Skin of body (tissue), 2 donors: ENCODE results near the gene TRAPPC2B. TPM values are rescaled to one million over a fixed set of nuclear protein-coding genes. Genes with fewer than 3 reads are reported as not detected.

Source experiments
- DNase-seq: peaks from one replicate; lab custom pipeline; 2025; lab: John Stamatoyannopoulos, UW
- total RNA-seq: library from RNA; depleted of rRNA; stranded (reverse); fragments of >200 nt; gene quantifications from one replicate; pipeline ENCODE4 v1.2.3, GENCODE V29; 2014

TRAPPC2B gene
- 13.3 TPM for total RNA-seq

GRCh38 chr19:57362997-57363687 lies at the start of gene TRAPPC2B, which contains the start of gene ZNF547:
Gene TRAPPC2B (plus strand): TSS chr19:57363551. CDS start chr19:57364834, 1,283 bp downstream.
Gene ZNF547 (plus strand): TSS chr19:57363551. CDS start chr19:57368556, 5,005 bp downstream.
- DNase-seq = peak; percentile 100

DNA sequence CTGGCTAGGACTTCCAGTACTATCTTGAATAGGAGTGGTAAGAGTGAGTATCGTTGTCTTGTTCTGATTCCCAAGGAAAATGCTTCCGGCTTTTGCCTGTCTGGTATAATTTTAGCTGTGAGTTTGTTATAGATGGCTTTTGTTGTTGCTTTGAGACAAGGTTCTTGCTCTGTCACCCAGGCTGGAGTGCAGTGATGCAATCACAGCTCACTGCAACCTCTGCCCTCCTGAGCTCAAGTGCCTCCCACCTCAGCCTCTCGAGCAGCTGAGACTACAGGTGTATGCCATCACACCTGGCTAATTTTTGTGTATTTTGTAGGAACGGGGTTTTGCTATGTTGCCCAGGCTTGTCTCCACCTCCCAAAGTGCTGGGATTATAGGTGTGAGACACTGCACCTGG lies 49.2 kb upstream of the TRAPPC2B start:
- DNase-seq = no peak

DNA sequence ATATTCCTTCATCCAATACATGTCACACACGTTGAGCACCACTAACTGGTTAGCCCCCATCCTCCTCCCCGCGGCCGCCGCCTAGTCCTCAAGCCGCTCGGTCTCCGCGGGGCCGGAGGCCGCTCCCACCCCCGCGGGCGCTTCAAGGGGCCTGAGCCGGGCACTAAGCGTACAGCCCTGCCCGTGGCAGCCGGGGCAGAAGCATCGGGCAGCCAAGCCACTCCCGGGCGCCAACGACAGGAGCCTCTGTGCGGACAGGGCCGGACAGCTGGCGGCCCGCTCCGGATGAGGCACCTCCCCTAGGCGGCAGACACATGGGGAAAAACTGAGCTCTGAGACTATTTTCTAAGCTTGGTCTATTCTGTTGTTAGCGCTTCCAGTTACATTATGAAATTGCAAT lies 45.8 kb upstream of the TRAPPC2B start:
- no peak for DNase-seq

DNA sequence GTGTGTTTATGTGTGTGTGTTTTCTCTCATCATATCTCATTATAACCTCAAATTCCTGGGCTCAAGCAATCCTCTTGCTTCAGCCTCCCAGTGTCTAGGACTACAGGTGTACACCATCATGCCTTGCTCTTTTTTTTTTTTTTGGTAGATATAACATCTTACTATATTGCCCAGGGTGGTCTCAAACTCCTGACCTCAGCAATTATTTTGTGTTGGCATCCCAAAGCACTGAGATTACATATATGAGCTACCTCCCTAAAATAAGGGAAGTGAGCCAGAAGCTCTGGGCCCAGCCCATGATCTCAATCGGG lies 43.5 kb upstream of the TRAPPC2B start:
- no peak for DNase-seq

- DNase-seq = peak; percentile 94
Observed at GRCh38 chr19:57320180-57321084, 42.9 kb upstream of the TRAPPC2B start, which contains the start of gene ZNF543. Gene ZNF543 (plus strand): TSS chr19:57320472. CDS start chr19:57320854, 382 bp downstream.

- DNase-seq = no peak
Observed at GRCh38 chr19:57321116-57321515, 42.2 kb upstream of the TRAPPC2B start.

GRCh38 chr19:57321751-57322150 lies 41.6 kb upstream of the TRAPPC2B start:
- no peak for DNase-seq

DNA sequence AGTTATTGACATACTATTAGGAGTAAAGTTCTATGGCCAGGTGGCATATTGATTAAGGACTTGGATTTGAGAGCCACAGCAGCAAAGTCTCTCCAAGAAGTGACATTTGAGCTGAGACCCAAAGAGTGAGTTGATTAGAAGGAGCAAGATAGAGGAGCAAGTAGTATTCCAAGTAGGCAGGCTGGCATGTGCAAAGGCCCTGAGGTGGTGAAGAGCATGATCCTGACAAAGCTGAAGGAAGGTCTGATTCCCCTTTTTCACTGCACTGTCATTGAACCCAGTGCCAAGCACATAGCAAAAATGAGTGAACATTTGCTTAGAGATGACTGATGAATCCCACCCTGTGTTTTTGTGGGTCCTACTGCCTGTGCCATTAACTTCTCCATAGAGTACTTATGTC lies 38.4 kb upstream of the TRAPPC2B start:
- no peak for DNase-seq

- DNase-seq = no peak
Observed at GRCh38 chr19:57327993-57328392, 35.4 kb upstream of the TRAPPC2B start.

- peak; percentile 15 for DNase-seq
Observed at GRCh38 chr19:57334191-57334590, 29.2 kb upstream of the TRAPPC2B start.

DNA sequence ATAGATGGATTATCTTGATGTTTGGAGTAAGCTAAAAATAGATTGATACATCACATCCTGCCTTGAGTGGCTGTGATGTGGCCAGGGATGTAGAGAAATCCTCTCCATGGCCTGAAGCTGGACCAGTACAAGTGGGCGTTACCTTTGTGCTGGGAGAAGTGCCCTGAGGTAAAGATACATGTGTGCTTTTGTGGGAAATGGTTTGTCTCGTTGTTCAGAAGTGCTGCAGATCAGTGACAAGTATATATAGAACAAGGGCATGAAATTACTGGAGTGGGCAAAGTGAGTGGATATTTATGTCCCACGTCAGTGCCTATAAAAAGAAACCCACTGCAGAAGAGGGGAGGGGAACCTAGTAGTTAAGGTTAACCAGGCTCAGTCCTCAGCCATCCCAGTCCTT lies 24.5 kb upstream of the TRAPPC2B start:
- no peak for DNase-seq

DNA sequence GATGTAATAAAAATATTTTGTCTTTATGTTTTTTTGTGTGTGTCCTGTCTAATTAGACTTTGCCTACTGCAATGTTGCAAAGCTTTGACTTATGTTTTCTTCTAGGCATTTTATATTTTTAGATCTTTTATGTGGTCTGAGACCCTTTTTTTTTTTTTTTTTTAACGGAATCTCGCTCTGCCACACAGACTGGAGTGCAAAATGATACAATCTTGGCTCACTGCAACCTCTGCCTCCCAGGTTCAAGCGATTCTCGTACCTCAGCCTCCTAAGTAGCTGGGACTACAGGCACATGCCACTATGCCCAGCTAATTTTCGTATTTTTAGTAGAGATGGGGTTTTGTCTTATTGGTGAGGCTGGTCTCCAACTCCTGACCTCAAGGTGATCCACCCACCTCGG lies 20.8 kb upstream of the TRAPPC2B start:
- no peak for DNase-seq

DNA sequence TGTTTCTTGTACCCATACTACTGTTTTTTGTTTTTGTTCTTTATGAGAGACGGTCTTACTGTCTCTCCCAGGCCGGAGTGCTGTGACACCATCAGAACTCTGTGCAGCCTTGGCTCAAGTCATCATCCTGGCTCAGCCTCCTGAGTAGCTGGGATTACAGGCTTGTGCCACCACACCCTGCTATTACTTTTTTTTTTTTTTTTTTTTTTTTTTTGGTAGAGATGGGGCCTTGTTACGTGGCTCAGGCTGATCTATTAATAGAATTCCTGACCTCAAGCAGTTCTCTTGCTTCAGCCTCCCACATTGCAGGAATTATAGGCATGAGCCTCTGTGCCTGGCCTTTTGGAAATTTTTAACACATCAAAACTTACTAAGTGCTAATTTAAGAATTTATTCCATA lies 15.2 kb upstream of the TRAPPC2B start:
- no peak for DNase-seq

DNA sequence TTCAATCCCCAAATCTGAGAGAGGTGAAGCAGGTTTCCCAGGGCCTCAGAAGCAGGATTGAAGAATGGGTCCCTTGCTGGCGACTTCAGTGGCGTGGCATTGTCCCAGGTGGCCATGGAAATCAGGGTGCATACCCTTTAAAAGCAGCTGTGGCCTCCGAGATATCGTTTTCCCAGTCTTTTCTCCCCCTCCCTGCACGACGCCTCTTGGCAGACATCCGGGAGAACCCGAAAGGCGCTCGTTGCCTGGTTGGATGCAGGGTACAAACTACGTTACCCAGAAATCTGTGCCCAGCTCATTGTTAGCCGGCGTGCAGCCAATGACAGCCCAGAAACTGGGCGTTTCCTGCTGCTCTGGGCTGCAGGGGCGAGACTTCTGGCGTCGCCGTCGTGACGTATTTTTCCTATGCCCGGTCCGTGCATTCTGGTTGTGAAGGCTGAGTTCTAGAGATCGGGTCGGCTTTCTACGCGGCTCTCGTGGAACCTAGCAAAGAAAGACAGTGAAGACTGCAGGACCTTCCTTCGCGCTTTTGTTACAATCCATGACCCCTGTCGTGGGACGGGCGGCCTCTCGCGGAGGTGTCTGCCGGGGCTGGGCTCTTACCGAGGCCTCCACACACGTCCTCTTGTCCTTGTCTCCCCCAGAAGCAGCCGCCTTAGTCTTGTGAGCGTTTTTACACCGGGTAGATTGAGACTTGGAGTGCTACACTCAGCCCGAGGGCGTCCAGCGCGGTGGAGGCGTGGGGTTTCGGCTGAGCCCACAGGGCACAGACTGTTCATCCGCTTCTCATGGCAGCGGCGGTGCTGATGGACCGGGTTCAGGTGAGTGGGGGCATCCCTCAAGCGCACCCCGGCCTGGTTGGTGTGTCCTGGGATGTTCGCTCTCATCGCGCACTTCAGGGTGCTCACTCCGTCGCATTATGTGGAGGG lies 12.2 kb upstream of the TRAPPC2B start, which contains the start of gene ZNF304:
ZNF304 (plus strand) TSS at position 395 of the 929 bp plus-strand sequence; CDS start at position 789, 394 bp downstream.
- DNase-seq = peak; percentile 97

- no peak for DNase-seq
Observed at GRCh38 chr19:57351867-57352266, 11.5 kb upstream of the TRAPPC2B start.

DNA sequence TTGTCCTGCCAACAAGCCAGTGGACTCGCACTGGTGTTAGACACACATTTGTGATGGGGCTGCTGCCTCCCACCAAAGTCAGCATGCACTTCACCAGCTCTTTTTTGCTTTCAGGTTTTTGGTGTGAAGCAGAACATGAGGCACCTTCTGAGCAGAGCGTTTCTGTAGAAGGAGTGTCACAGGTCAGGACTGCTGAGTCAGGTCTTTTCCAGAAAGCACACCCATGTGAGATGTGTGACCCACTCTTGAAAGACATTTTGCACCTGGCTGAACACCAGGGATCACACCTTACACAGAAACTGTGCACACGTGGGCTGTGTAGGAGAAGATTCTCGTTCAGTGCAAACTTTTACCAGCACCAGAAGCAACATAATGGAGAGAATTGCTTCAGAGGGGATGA lies 7.4 kb upstream of the TRAPPC2B start:
- no peak for DNase-seq

DNA sequence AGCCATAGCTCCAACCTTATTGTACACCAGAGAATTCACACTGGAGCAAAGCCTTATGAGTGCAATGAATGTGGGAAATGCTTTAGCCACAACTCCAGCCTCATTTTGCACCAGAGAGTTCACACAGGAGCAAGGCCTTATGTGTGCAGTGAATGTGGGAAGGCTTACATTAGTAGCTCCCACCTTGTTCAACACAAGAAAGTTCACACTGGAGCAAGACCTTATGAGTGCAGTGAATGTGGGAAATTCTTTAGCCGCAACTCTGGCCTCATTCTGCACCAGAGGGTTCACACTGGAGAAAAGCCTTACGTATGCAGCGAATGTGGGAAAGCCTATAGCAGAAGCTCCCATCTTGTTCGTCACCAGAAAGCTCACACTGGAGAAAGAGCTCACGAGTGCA lies 5.9 kb upstream of the TRAPPC2B start:
- DNase-seq = no peak

DNA sequence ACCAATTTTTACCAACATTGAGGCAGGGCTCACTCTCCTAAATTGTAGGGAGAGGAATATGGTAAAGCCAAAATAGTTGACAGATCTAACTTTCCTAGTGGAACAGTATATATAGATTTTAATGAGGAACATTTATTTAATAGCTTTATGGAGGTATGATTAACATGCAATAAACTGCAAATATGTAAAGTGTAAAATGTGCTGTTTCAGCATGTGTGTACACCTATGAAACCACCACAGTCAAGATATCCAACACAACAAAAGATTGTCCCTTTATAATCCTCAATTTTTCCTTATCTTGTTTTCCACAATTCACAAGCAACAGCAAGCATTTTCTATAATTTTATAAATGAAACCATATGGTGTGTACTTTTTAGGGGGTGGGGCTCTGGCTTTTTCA lies 4.1 kb upstream of the TRAPPC2B start:
- no peak for DNase-seq

GRCh38 chr19:57362419-57362818 lies 932 bp upstream of the TRAPPC2B start:
- peak; percentile 14 for DNase-seq

DNA sequence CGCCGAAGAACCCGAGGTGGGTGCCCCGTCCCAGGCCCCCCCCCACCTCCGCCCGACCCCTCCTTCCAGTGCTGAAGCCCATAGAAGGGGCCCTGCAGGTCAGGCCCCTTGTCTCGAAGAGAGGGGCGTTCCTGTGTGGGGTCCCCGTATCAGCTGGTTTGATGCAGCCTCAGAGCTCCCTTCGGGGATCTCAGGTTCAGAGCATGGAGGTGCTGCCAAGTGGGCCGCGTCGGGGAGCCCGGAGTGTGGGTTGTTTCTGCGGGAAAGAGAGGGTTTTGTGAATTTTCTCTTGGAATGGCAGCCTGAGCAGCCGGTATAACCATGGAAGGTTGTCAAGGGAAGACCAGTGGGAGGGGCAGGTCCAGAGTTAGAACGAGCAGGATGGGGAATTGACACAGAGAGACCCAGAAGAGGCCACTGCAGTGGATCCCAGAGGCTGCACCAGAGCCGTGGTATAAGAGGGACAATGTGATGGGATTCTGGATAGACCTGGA lies 384 bp downstream of the TRAPPC2B start:
- DNase-seq = no peak

DNA sequence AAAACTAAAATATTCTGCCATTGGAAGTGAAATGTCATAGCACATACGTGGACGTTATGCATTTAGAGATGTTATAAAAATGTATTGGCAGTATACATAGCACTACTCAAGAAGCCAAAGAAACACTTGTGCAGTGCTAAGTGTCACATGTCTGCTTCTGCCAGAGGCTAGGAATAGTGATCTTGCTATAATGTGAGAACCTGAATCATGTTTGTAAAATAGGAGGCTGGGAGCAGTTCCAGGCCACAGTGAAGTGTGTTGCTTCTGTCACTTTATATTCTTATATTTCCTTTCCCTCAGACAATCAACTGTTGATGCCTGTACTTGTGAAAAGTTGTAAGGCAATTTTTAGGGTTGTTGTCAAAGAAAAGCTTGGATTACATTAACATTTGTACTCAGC lies 3.4 kb downstream of the TRAPPC2B start:
- no peak for DNase-seq
